ENCODE data around the gene VEZF1.

- TF ChIP-seq CTCF (IDR thresholded peaks at IDR 0.05) (no peak), POLR2A (IDR thresholded peaks at IDR 0.05) (no peak)
Measured at GRCh38 chr17:57926723-57927047, 61.4 kb downstream of the VEZF1 start.

All from thyroid gland (tissue), 4 donors.